ENCODE data around the gene FAR2. TPM values are rescaled to one million over a fixed set of nuclear protein-coding genes. Genes with fewer than 3 reads are reported as not detected.
A peak's percentile ranks its signal among the peaks of the same experiment; 100 is the strongest.

FAR2 gene
- total and polyA plus RNA-seq, 4 donors, result 0.81 to 7.6 (median 3.1) TPM

DNA sequence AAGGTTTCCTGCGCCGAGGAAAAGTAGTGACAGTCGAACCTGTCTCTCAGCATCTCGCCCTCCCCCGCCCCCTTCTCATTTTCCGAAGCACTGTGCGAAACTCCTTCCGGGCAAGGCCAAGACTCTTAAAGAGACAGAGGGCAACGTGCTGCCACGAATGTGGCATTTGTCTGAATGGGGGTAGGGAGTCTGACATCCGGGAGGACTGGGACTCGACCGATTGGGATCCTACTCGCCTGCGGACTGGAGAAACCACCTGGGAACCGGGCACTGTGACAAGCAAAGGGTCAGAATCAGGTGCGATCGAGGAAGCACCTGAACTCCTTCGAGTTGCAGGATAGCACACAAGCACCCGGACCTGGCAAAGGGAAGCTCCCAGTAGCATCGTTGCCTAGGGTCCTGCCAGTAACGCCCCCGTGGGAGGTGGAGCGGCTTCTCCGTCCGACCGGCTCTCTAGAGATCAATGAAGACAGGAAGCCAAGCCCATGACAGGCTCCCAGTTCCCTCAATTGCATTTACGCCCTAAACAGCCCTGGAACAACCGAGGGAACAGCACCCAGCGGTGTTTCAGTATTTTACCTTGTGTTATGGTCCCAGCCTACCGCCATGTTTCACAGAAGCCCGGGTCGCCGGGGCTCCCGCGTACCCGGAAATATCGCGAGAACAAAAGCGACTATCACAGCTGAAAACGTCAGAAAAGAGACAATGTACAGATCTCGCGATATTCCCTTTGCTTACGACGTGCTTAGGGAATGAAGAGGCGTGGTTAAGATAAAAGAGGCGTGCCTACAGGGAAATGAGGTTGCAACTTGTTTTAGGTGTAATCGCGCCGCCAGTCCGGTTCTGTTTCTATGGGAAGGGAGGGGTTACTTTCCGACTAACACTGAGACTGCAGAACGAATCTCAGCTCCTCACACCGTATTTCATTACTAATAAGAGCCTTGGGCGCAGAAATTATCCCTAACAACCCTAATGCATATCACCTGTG, 231.8 kb downstream of the FAR2 start, which contains the start of gene ERGIC2:
Gene ERGIC2, minus strand, starts transcription at position 637 of the 988 bp plus-strand sequence. CDS start 9,539 bp downstream, outside the sequence.
- no peaks in the 10 kb centered on the region for H3K9me3 ChIP-seq (ENCODE audit: control insufficient read depth in 4 of 4, low read length in 3 of 4)
- H3K27ac ChIP-seq (ENCODE audit: low read depth in 1 of 2, low read length in 2 of 2), result peak within 1 kb of the TSS; percentile 89 to 92
- peak within 1 kb of the TSS; percentile 98 to 99 for H3K9ac ChIP-seq (ENCODE audit: low read depth in 1 of 2, low read length in 2 of 2)
- WGBS, result under 1% methylated on average over 55 of the region's 55 CpGs
- peak within 1 kb of the TSS; percentile 81 to 100 (median 92) for H3K4me3 ChIP-seq (ENCODE audit: low read depth in 1 of 3, low read length in 3 of 3)
- H3K27me3 ChIP-seq (ENCODE audit: control insufficient read depth in 4 of 4, insufficient read depth in 4 of 4, low read length in 3 of 4), result no peaks in the 10 kb centered on the region
- H3K4me1 ChIP-seq (ENCODE audit: control insufficient read depth in 4 of 4, insufficient read depth in 4 of 4, low read length in 3 of 4), result peaks cover 0 to 12% (median 11%) of the 10 kb centered on the region in 4 donors
- TF ChIP-seq, protein P1, sequence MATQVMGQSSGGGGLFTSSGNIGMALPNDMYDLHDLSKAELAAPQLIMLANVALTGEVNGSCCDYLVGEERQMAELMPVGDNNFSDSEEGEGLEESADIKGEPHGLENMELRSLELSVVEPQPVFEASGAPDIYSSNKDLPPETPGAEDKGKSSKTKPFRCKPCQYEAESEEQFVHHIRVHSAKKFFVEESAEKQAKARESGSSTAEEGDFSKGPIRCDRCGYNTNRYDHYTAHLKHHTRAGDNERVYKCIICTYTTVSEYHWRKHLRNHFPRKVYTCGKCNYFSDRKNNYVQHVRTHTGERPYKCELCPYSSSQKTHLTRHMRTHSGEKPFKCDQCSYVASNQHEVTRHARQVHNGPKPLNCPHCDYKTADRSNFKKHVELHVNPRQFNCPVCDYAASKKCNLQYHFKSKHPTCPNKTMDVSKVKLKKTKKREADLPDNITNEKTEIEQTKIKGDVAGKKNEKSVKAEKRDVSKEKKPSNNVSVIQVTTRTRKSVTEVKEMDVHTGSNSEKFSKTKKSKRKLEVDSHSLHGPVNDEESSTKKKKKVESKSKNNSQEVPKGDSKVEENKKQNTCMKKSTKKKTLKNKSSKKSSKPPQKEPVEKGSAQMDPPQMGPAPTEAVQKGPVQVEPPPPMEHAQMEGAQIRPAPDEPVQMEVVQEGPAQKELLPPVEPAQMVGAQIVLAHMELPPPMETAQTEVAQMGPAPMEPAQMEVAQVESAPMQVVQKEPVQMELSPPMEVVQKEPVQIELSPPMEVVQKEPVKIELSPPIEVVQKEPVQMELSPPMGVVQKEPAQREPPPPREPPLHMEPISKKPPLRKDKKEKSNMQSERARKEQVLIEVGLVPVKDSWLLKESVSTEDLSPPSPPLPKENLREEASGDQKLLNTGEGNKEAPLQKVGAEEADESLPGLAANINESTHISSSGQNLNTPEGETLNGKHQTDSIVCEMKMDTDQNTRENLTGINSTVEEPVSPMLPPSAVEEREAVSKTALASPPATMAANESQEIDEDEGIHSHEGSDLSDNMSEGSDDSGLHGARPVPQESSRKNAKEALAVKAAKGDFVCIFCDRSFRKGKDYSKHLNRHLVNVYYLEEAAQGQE (IDR thresholded peaks at IDR 0.05), result peak; percentile 86
- peak; percentile 32 to 34 for TF ChIP-seq RXRA (IDR thresholded peaks at IDR 0.05)
- TF ChIP-seq, protein P2, sequence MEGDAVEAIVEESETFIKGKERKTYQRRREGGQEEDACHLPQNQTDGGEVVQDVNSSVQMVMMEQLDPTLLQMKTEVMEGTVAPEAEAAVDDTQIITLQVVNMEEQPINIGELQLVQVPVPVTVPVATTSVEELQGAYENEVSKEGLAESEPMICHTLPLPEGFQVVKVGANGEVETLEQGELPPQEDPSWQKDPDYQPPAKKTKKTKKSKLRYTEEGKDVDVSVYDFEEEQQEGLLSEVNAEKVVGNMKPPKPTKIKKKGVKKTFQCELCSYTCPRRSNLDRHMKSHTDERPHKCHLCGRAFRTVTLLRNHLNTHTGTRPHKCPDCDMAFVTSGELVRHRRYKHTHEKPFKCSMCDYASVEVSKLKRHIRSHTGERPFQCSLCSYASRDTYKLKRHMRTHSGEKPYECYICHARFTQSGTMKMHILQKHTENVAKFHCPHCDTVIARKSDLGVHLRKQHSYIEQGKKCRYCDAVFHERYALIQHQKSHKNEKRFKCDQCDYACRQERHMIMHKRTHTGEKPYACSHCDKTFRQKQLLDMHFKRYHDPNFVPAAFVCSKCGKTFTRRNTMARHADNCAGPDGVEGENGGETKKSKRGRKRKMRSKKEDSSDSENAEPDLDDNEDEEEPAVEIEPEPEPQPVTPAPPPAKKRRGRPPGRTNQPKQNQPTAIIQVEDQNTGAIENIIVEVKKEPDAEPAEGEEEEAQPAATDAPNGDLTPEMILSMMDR (IDR thresholded peaks at IDR 0.05; ENCODE audit: low read depth, low read length, missing input control), result no peak
- TF ChIP-seq TAF1 (conservative IDR thresholded peaks at IDR 0.05), result peak; percentile 85
- peak; percentile 17 to 23 for TF ChIP-seq HNF4A (conservative IDR thresholded peaks at IDR 0.05)
- peak; percentile 37 for TF ChIP-seq FOXA2 (IDR thresholded peaks at IDR 0.05)
- TF ChIP-seq, protein P3, sequence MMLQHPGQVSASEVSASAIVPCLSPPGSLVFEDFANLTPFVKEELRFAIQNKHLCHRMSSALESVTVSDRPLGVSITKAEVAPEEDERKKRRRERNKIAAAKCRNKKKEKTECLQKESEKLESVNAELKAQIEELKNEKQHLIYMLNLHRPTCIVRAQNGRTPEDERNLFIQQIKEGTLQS (IDR thresholded peaks at IDR 0.05), result peak; percentile 15
- no peak for TF ChIP-seq HNF4G (IDR thresholded peaks at IDR 0.05)
- no peak for TF ChIP-seq FOXA1 (IDR thresholded peaks at IDR 0.05)
- TF ChIP-seq, protein P4, sequence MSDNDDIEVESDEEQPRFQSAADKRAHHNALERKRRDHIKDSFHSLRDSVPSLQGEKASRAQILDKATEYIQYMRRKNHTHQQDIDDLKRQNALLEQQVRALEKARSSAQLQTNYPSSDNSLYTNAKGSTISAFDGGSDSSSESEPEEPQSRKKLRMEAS (IDR thresholded peaks at IDR 0.05), result peak; percentile 77
- peak; percentile 28 to 53 for TF ChIP-seq RAD21 (IDR thresholded peaks at IDR 0.05)
- peak; percentile 19 for TF ChIP-seq NR2F2 (IDR thresholded peaks at IDR 0.05)
- peak; percentile 68 for TF ChIP-seq SP1 (IDR thresholded peaks at IDR 0.05)
- no peak for TF ChIP-seq EGR1 (IDR thresholded peaks at IDR 0.05; ENCODE audit: low read depth in 2 of 2)
- peak; percentile 98 for TF ChIP-seq YY1 (IDR thresholded peaks at IDR 0.05)
- TF ChIP-seq JUND (IDR thresholded peaks at IDR 0.05), result peak in 1 of 2 donors; percentile 58
- TF ChIP-seq, protein P5, sequence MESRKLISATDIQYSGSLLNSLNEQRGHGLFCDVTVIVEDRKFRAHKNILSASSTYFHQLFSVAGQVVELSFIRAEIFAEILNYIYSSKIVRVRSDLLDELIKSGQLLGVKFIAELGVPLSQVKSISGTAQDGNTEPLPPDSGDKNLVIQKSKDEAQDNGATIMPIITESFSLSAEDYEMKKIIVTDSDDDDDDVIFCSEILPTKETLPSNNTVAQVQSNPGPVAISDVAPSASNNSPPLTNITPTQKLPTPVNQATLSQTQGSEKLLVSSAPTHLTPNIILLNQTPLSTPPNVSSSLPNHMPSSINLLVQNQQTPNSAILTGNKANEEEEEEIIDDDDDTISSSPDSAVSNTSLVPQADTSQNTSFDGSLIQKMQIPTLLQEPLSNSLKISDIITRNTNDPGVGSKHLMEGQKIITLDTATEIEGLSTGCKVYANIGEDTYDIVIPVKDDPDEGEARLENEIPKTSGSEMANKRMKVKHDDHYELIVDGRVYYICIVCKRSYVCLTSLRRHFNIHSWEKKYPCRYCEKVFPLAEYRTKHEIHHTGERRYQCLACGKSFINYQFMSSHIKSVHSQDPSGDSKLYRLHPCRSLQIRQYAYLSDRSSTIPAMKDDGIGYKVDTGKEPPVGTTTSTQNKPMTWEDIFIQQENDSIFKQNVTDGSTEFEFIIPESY (IDR thresholded peaks at IDR 0.05), result peak; percentile 100
- peak in 1 of 2 donors; percentile 52 for TF ChIP-seq GABPA (IDR thresholded peaks at IDR 0.05 in 1 of 2, conservative IDR thresholded peaks at IDR 0.05 in 1 of 2)
- H3K36me3 ChIP-seq (ENCODE audit: control insufficient read depth in 4 of 4, insufficient read depth in 3 of 4, low read depth in 1 of 4, low read length in 3 of 4), result peaks cover 0 to 3% (median under 1%) of the 10 kb centered on the region in 4 donors
- peak; percentile 85 for DNase-seq (ENCODE audit: low spot score)
